IMR-90 (cell line): ENCODE data around the gene TMEM52B. TPM values are rescaled to one million over a fixed set of nuclear protein-coding genes. Genes with fewer than 3 reads are reported as not detected.

Source experiments
- ATAC-seq: fragments of 200-7000 bp; cut with Tn5 transposase; 2 replicates; pipeline ENCODE4 v1.9.1; 2020; ENCODE audit warnings: low read depth, mild to moderate bottlenecking, moderate library complexity
- BruUV-seq: library from RNA; stranded (reverse); fragments of 400-500 nt; replicated peaks from 2 replicates; lab custom pipeline; 2021; lab: Mats Ljungman, UMichigan
- CTCF ChIA-PET: fragments of 300-600 bp; formaldehyde crosslinking; extraction: SDS; loops from one replicate; lab custom pipeline; 2021; ENCODE audit warnings: antibody characterized with exemption; lab: Yijun Ruan, JAX
- POLR2A ChIA-PET: fragments of 300-600 bp; sonication (Branson Sonifier 250); formaldehyde crosslinking; loops from one replicate; lab custom pipeline; 2022; ENCODE audit warnings: antibody characterized with exemption; ENCODE audit not compliant: unreplicated experiment; lab: Charles Lee
- DNase-seq: peaks from one replicate; pipeline ENCODE4 v3.0.0; 2013
- H2AFZ ChIP-seq: replicated peaks from 2 replicates; pipeline ENCODE3; 2013; ENCODE audit warnings: low read length, mild to moderate bottlenecking; ENCODE audit not compliant: poor library complexity
- H2AK5ac ChIP-seq: 2 replicates; pipeline ENCODE4 v1.6.1; 2013; ENCODE audit warnings: low read depth, low read length, inconsistent platforms
- H2AK9ac ChIP-seq: replicated peaks from 2 replicates; pipeline ENCODE3; 2013; ENCODE audit warnings: mild to moderate bottlenecking, low read depth, low read length, moderate library complexity; ENCODE audit not compliant: poor library complexity
- H2BK120ac ChIP-seq: 2 replicates; pipeline ENCODE4 v1.6.1; 2013; ENCODE audit warnings: low read depth, low read length, inconsistent platforms
- H2BK15ac ChIP-seq: 3 replicates; pipeline ENCODE4 v1.6.1; 2013; ENCODE audit warnings: low read depth, low read length, inconsistent platforms
- H2BK20ac ChIP-seq: 2 replicates; pipeline ENCODE4 v1.6.1; 2013; ENCODE audit warnings: low read depth, mild to moderate bottlenecking, inconsistent platforms, low read length, moderate library complexity
- H2BK5ac ChIP-seq: 2 replicates; pipeline ENCODE4 v1.6.1; 2013; ENCODE audit warnings: mild to moderate bottlenecking, low read depth, low read length, inconsistent platforms; ENCODE audit not compliant: poor library complexity, severe bottlenecking
- H3K14ac ChIP-seq: replicated peaks from 2 replicates; pipeline ENCODE4 v1.6.1; 2013; ENCODE audit warnings: low read depth, low read length, inconsistent platforms
- H3K18ac ChIP-seq: 2 replicates; pipeline ENCODE4 v1.6.1; 2013; ENCODE audit warnings: low read depth, low read length, control low read depth
- H3K23ac ChIP-seq: 2 replicates; pipeline ENCODE4 v1.6.1; 2013; ENCODE audit warnings: low read depth, low read length, inconsistent platforms
- H3K27ac ChIP-seq: 2 replicates; pipeline ENCODE4 v1.5.1; 2013; ENCODE audit warnings: mild to moderate bottlenecking, control low read depth, low read length; ENCODE audit not compliant: insufficient read depth
- H3K27me3 ChIP-seq: 2 replicates; pipeline ENCODE4 v1.6.1; 2013; ENCODE audit warnings: low read length; ENCODE audit not compliant: control insufficient read depth, insufficient read depth
- H3K36me3 ChIP-seq: 2 replicates; pipeline ENCODE4 v1.6.1; 2013; ENCODE audit warnings: low read length, mixed read lengths; ENCODE audit not compliant: control insufficient read depth, insufficient read depth
- H3K4ac ChIP-seq: 2 replicates; pipeline ENCODE4 v1.6.1; 2013; ENCODE audit warnings: low read depth, low read length, inconsistent platforms
- H3K4me1 ChIP-seq: 2 replicates; pipeline ENCODE4 v1.6.1; 2013; ENCODE audit warnings: low read length, mixed read lengths; ENCODE audit not compliant: control insufficient read depth, insufficient read depth
- H3K4me2 ChIP-seq: 2 replicates; pipeline ENCODE4 v1.6.1; 2013; ENCODE audit warnings: low read depth, mild to moderate bottlenecking, control low read depth, low read length, moderate library complexity
- H3K4me3 ChIP-seq: 2 replicates; pipeline ENCODE4 v1.5.1; 2013; ENCODE audit warnings: low read depth, mild to moderate bottlenecking, control low read depth, low read length, moderate library complexity; ENCODE audit not compliant: insufficient read depth
- H3K56ac ChIP-seq: 2 replicates; pipeline ENCODE4 v1.6.1; 2013; ENCODE audit warnings: low read length, inconsistent platforms; ENCODE audit not compliant: insufficient read depth; ENCODE audit errors: extremely low read depth
- H3K79me1 ChIP-seq, 2 experiments: 2 replicates each; pipeline ENCODE4 v1.6.1; 2013; ENCODE audit warnings: low read length in 2 of 2, inconsistent platforms in 1 of 2, low read depth in 1 of 2
- H3K9ac ChIP-seq: 2 replicates; pipeline ENCODE4 v1.6.1; 2013; ENCODE audit warnings: low read depth, low read length, control low read depth
- H3K9me1 ChIP-seq: 2 replicates; pipeline ENCODE4 v1.6.1; 2013; ENCODE audit warnings: low read length, inconsistent platforms; ENCODE audit not compliant: insufficient read depth
- H3K9me3 ChIP-seq: 2 replicates; pipeline ENCODE4 v1.6.1; 2013; ENCODE audit warnings: low read length; ENCODE audit not compliant: control insufficient read depth, insufficient read depth
- H4K20me1 ChIP-seq: 2 replicates; pipeline ENCODE4 v1.6.1; 2013; ENCODE audit warnings: low read length, inconsistent platforms; ENCODE audit not compliant: insufficient read depth
- H4K5ac ChIP-seq: 2 replicates; pipeline ENCODE4 v1.6.1; 2013; ENCODE audit warnings: mild to moderate bottlenecking, low read depth, low read length, control low read depth
- H4K8ac ChIP-seq, 2 experiments: 2 replicates each; pipeline ENCODE4 v1.6.1; 2013; ENCODE audit warnings: low read depth in 2 of 2, low read length in 2 of 2, control low read depth in 1 of 2, inconsistent platforms in 1 of 2
- H4K91ac ChIP-seq: 2 replicates; pipeline ENCODE4 v1.6.1; 2013; ENCODE audit warnings: low read depth, low read length, inconsistent platforms; ENCODE audit not compliant: insufficient read depth
- CEBPB ChIP-seq: IDR thresholded peaks from 2 replicates; pipeline ENCODE4 v1.6.1; 2012; ENCODE audit warnings: low read depth, low read length, improper control_type of control experiment
- CTCF ChIP-seq: conservative IDR thresholded peaks from 2 replicates; pipeline ENCODE4 v1.5.1; 2012; ENCODE audit warnings: mild to moderate bottlenecking, low read depth, low read length, improper control_type of control experiment
- FOS ChIP-seq: fragments of 150-350 bp; IDR thresholded peaks from 2 replicates; pipeline ENCODE4 v1.6.1; 2016; ENCODE audit warnings: low read depth, low read length
- MAZ ChIP-seq: IDR thresholded peaks from 2 replicates; pipeline ENCODE4 v1.6.1; 2012; ENCODE audit warnings: low read depth, mild to moderate bottlenecking, low read length, improper control_type of control experiment, moderate library complexity, borderline replicate concordance
- RCOR1 ChIP-seq: IDR thresholded peaks from 2 replicates; pipeline ENCODE4 v1.6.1; 2012; ENCODE audit warnings: mild to moderate bottlenecking, low read length, improper control_type of control experiment; ENCODE audit not compliant: insufficient replicate concordance
- USF2 ChIP-seq: fragments of 150-350 bp; IDR thresholded peaks from 2 replicates; pipeline ENCODE4 v1.6.1; 2017; ENCODE audit warnings: mild to moderate bottlenecking, antibody characterized with exemption, low read length, low read depth
- WGBS, 2 experiments: methylation state at CpG; one replicate each; pipeline versions ENCODE4 v1.1.5 to v1.1.7; 2013; ENCODE audit warnings: missing lambda C conversion rate in 2 of 2; ENCODE audit not compliant: insufficient read length in 1 of 2; ENCODE audit errors: extremely low coverage in 2 of 2; 5-methylcytosine and 5-hydroxymethylcytosine counted together
- dilution Hi-C: fragments of 300-500 bp; cut with HindIII; formaldehyde crosslinking; loops from one replicate; pipeline ENCODE4 v1.14.3; 2018; ENCODE audit warnings: low sequenced_read_pairs; ENCODE audit not compliant: unreplicated experiment
- in situ Hi-C: fragments of 300-500 bp; cut with MboI; formaldehyde crosslinking; loops from 3 replicates; pipeline ENCODE4 v1.14.3; 2019; ENCODE audit warnings: low sequenced_read_pairs, inconsistent platforms, mixed read lengths
- intact Hi-C: fragments of 100-400 bp; cut with micrococcal nuclease; formaldehyde crosslinking; loops from 2 replicates; pipeline ENCODE4 v1.10.0; 2022
- polyA plus RNA-seq, 3 experiments: library from polyadenylated mRNA; depleted of rRNA; stranded (reverse); fragments of >200 nt; gene quantifications; 2 replicates each; pipeline ENCODE4 v1.2.3, GENCODE V29; 2012; ENCODE audit warnings: low replicate concordance in 1 of 3
- total RNA-seq: library from RNA; depleted of rRNA; stranded (reverse); fragments of >200 nt; gene quantifications from 2 replicates; pipeline ENCODE4 v1.2.3, GENCODE V29; 2012

Gene TMEM52B
- total and polyA plus RNA-seq, 2 of the 4 experiments (the other 2 are of a cell fraction), result 2.0 to 3.6 TPM

GRCh38 chr12:10207136-10207535 is 28.3 kb downstream of the TMEM52B start:
- H4K20me1 ChIP-seq, result no peaks in the 10 kb centered on the region
- H2BK120ac ChIP-seq, result no peak overlapping the region
- H4K91ac ChIP-seq, result no peak overlapping the region
- intact Hi-C loops (no loop called here), in situ Hi-C loops (no loop called here), dilution Hi-C loops (no loop called here)
- H2BK15ac ChIP-seq, result no peak overlapping the region; the same call in 2 of the 3 replicates
- H2BK5ac ChIP-seq, result no peak overlapping the region
- no peak overlapping the region for H2AFZ ChIP-seq
- no peak for DNase-seq
- H3K56ac ChIP-seq, result no peak overlapping the region
- no peak overlapping the region for H3K9ac ChIP-seq
- no peak overlapping the region for H4K8ac ChIP-seq
- no peaks in the 10 kb centered on the region for H3K27me3 ChIP-seq
- no peak overlapping the region for H3K23ac ChIP-seq
- TF ChIP-seq MAZ (no peak), CEBPB (no peak), RCOR1 (no peak), FOS (no peak), USF2 (no peak), CTCF (no peak)
- H2AK5ac ChIP-seq, result no peak overlapping the region
- WGBS, 2 experiments, result no CpG with 5 or more reads among the region's 2 CpGs
- no peak for ATAC-seq
- no peak overlapping the region for H3K4me3 ChIP-seq
- peaks cover 2% of the 10 kb centered on the region; the same call in 1 of the 2 replicates for H3K4me1 ChIP-seq
- H3K4ac ChIP-seq, result no peak overlapping the region
- H3K14ac ChIP-seq, result no peak overlapping the region
- no peak overlapping the region for H3K4me2 ChIP-seq
- H3K79me1 ChIP-seq, result no peaks in the 10 kb centered on the region
- H3K18ac ChIP-seq, result no peak overlapping the region
- no peak overlapping the region for H2BK20ac ChIP-seq
- no peak overlapping the region for H2AK9ac ChIP-seq
- no peak overlapping the region for H4K5ac ChIP-seq
- no TSS peak for BruUV-seq
- CTCF ChIA-PET, result no interaction called here
- POLR2A ChIA-PET, result no interaction called here
- H3K27ac ChIP-seq, result no peak overlapping the region
- H3K36me3 ChIP-seq, result no peaks in the 10 kb centered on the region
- 0 out of 2 replicates have a peak, but pooled peaks cover 3% of the 10 kb centered on the region for H3K9me1 ChIP-seq
- no peaks in the 10 kb centered on the region for H3K9me3 ChIP-seq
